GM18873 (cell line): ENCODE data around the gene MAGI2.
"Not testable (repeated sequence)": the region's sequence is repeated elsewhere in the genome, so short reads cannot be mapped to it uniquely, and the experiment has no call there.

Experiments used
- ATAC-seq: cut with Tn5 transposase; IDR thresholded peaks from one replicate; pipeline ENCODE4 v1.9.1; 2021; ENCODE audit warnings: mild to moderate bottlenecking, moderate library complexity, moderate number of reproducible peaks; ENCODE audit not compliant: unreplicated experiment, low FRiP score

MAGI2 gene

DNA sequence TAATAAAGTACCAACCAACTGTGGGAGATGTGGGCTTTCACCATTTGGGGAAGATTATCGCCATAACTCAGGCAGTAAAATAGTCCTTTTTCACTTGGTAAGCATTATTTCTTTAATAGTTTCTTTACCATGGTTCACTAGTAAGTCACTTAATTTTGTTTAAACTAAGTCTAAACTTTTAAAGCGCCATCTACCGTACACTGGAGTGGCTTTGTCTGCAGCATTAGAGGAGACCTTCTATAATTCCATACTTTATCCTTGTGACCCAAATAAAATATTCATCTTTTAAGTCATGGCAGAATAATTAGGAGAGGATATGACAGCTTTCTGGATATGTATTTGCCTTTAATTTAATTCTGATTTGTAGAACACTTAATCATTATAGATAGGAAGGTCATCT is 468.0 kb downstream of the MAGI2 start:
- no peak for ATAC-seq

DNA sequence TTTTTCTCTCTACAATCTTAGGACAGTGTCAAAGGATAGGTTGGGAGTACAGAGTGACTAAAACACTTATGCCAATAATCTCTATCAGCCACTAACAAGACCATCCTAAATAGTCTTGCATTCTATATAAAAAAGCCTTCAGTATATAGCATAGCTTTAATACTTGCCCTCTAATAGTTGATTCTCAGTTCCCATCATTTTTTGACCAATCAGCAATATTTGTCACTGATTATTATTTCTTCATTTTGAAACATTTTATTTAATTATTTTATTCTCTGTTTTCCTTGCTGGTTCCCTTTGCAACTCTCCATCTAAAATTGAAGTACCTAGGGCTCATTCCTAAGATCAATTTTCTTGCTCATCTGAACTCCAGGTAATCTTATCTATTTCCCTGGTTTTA is 470.0 kb downstream of the MAGI2 start:
- ATAC-seq = no peak

- no peak for ATAC-seq
These were observed 483.0 kb downstream of the MAGI2 start for GRCh38 chr7:78970440-78970916.

GRCh38 chr7:78968951-78969350 is 484.5 kb downstream of the MAGI2 start:
- no peak for ATAC-seq

DNA sequence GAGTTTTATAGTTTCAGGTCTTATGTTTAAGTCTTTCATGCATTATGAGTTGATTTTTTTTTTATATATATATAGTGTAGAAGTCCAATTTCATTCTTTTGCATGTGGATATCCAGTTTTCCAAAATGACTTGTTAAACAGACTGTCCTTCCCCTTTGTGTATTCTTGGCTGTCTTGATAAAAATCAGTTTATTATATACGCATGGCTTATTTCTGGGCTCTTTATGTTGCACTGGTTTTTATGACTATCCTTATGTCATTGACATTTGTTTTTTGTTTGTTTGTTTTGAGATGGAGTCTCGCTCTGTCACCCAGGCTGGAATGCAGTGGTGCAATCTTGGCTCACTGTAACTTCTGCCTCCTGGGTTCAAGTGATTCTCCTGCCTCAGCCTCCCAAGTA is 485.9 kb downstream of the MAGI2 start:
- ATAC-seq = not testable (repeated sequence)

DNA sequence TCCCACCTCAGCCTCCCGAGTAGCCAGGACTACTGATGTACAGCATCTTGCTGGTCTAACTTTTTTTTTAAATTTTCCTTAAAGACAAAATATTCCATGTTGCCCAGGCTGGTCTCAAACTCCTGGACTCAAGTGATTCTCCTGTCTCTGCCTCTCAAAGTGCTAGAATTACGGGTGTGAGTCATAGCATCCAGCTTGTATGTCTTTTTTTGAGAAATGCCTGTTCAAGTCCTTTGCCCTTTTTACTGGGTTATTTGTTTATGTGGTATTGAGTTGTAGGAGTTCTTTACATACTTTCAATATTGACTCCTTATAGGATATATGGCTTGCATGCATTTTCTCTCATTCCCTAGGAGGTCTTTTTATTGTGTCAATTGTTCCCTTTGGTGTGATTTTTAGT is 486.4 kb downstream of the MAGI2 start:
- ATAC-seq = no peak

DNA sequence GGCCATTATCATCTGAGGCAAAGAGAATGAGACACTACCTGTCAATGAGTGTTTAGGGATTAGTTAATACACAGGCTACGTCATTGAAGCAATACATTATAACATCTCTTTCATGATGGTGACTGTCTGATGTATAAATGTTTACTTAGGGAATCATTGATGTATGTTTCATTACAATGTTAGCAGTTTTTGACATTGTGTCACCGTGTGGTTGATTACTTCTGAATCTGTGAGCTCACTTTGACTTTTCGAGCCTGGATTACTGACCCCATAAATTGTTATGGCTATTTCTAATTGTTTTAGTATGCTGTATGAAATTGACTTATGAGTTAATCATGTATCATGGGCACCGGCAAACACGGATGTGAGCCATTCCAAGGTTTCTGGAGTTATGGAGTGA is 494.0 kb downstream of the MAGI2 start:
- no peak for ATAC-seq

DNA sequence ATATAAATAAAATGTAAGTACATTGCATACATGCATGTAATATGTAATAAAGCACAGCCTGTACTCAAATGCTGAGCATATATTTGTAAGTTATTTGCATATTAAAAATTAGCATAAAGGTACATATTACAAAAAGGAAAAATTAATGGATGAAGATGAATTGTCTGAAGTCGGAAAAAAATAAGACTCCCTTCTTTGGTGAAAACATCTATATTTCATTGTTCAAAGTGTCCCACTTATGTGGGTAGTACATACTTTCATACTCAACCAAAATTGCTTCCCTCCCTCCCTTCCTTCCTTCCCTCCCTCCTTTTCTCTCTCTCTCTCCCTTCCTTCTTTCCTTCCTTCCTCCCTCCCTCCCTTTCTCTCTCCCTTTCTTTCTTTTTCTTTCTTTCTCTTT is 498.1 kb downstream of the MAGI2 start:
- no peak for ATAC-seq

DNA sequence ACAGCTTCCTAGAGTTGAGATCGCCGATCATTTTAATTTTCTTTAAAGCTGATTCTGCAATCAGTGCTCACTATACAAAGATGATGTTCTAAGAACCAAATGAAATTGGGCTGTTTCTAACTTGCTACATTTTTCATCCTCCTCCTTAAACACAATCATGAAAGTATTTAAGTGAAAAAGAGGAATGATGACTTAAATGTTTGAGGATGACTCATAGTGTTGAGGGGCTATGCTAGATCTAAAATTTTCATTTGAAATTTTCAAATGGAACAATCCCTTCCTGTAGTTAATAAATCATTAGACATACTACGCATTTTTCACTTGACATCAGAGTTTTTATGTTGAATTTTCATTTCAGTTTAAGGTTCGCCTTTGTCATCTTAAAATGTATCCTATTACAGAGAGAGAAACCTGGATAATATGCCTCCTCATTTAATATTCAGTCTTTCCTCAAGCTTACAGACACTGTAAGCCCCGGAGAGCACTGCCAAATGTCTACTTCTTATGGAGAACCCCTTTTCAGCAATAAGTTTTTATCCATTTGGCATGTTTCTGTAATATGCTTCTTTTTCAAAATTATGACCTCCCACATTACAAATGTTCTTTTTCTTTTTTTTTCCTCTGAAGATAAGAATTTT is 499.6 kb downstream of the MAGI2 start:
- ATAC-seq = no peak

DNA sequence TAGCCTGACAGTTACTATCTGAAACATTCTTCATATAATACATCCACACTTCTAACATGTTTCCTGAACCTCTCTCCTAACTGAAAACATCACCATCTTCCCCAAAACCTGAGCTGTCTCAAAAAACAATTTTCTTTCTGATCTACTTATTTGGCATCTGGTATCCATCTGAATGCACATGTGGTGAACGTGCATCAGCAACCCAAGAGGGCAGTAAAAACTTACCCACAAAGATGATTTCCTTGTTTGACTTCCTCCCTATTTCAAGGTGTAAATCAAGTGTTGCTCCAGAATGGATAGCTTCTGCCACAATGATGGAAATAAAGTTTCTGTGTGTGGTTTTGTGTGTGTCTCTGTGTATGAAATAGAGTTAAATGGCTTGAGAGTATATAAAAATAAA is 500.4 kb downstream of the MAGI2 start:
- no peak for ATAC-seq

DNA sequence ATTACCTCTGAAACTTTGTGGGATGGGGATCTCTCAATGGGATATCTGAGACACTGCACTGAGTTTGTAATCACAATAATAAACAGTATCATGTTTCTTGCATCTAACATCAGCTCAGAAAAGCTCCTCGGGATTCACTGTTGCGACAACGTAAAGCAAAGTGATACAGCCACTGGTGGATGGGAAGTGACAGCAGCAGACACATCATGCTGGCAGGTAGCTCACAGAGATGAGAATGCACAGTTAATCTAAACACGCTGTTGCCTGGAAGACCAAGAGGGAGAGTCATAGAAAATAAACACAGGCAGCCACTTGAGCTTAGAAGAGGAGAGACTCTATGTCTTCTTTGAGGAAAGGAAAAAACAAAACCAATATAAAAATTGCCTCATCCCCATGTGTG is 513.8 kb downstream of the MAGI2 start:
- ATAC-seq = no peak

- ATAC-seq = no peak
These were observed 528.9 kb downstream of the MAGI2 start for GRCh38 chr7:78924581-78924980.

DNA sequence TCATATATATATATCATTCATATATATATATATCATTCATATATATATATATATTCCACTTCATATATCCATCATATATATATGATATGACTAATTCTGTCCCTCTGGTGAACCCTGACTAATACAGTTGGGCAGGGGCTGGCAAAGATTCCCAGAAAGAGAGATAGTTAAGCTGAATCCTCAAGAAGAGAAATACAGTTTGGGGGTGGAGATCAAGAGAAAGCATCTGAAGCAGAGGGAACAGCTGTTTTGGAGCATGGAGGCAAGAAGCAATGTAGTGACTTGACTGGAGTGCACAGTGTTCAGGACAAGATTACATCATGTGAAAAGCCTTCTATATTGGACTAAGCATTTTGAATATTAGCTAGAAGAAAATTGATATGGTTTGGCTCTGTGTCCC is 540.7 kb downstream of the MAGI2 start:
- no peak for ATAC-seq

- ATAC-seq = no peak
These were observed 546.7 kb downstream of the MAGI2 start for GRCh38 chr7:78906735-78907134.

- no peak for ATAC-seq
These were observed 548.0 kb downstream of the MAGI2 start for GRCh38 chr7:78905436-78905835.

GRCh38 chr7:78904983-78905382 is 548.5 kb downstream of the MAGI2 start:
- no peak for ATAC-seq

- ATAC-seq = no peak
These were observed 551.9 kb downstream of the MAGI2 start for GRCh38 chr7:78901566-78901965.

DNA sequence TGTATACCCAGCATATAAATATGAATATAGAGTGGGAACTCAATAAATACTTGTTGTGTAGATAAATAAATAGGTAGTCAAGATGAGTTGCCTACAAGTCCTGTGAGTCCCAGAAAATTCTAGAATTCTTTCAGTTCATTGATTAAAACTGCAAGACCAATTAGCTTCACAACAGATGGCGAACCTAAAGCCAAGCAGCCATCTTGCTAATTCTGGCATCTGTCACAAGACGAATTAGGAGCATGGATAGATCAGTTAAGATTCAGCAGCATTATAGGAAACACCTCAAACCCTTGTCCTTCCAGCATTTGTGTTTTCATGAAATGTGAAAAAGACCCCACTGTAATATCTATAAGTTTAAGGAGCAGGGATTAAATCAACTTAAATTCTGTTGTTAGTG is 552.7 kb downstream of the MAGI2 start:
- ATAC-seq = no peak

DNA sequence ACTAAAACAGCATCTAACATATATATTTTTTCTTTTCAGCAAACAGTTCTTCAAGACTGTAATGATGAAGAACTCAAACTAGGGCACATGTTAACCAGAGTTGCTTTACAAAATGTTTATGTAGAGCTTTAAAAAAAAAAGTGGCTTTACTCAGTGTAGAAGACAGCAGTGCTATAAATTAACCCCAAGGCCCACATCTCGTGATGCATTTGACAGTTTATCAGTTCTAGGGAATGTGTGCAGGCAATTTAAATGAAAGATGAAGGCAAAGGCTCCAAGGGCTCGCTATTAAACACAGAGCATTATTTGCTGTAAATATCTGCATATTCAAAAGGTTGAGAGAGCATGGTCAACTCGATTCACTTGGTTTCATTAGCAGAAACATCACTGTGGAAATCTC is 558.1 kb downstream of the MAGI2 start:
- no peak for ATAC-seq

DNA sequence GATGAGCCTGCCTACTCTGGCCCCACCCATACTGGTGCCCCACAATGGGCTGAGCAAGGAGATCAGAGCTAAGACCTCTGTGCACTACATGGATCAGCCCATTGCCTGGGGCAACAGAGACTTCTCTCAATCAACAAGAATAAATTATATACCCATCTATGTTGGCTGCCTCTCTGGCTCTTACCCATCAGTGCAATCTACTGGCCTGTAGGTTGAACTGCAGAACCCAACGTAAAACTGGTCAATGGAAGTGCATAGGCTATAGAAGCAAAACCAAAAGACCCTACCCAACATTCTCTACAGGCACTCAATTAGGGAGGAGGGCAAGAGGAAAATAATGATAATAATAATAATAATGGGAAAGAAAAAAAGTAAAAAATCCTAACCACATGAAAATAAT is 574.3 kb downstream of the MAGI2 start:
- no peak for ATAC-seq

DNA sequence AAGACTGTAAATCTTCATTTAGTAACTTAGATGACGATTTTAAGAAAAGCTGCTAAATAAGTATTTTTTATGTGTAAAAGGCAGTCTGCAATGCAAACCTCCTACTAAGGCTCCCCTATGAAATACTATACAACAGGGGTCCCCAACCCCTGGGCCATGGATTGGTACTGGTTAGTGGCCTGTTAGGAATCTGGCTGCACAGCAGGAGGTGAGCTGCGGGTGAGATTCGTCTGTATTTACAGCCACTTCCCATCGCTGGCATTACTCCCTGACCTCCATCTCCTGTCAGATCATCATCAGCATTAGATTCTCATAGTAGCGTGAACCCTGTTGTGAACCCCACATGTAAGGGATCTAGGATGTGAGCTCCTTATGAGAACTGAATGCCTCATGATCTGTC is 580.4 kb downstream of the MAGI2 start:
- ATAC-seq = no peak

GRCh38 chr7:78864339-78864738 is 589.1 kb downstream of the MAGI2 start:
- no peak for ATAC-seq

GRCh38 chr7:78863281-78863680 is 590.2 kb downstream of the MAGI2 start:
- no peak for ATAC-seq
